ENCODE results near the gene ALPK3.

GRCh38 chr15:84883466-84883865, 66.3 kb downstream of the ALPK3 start:
- TF ChIP-seq DPF2 (IDR thresholded peaks at IDR 0.05) (no peak), NBN (IDR thresholded peaks at IDR 0.05) (no peak), ATF3 (IDR thresholded peaks at IDR 0.05; ENCODE audit: borderline replicate concordance, extremely low read depth, low read depth, low read length) (no peak), CTCF (IDR thresholded peaks at IDR 0.05 in 2 of 3, conservative IDR thresholded peaks at IDR 0.05 in 1 of 3; ENCODE audit: control insufficient read depth in 2 of 3, extremely low read depth in 1 of 3, insufficient read depth in 1 of 3, low read depth in 3 of 3, low read length in 3 of 3) (no peak), TAF1 (IDR thresholded peaks at IDR 0.05; ENCODE audit: borderline replicate concordance, low read depth, low read length) (no peak), SMC3 (IDR thresholded peaks at IDR 0.05; ENCODE audit: borderline replicate concordance, low read length) (no peak), ZBTB33 (IDR thresholded peaks at IDR 0.05) (no peak), FOS (IDR thresholded peaks at IDR 0.05; ENCODE audit: borderline replicate concordance, extremely low read depth, insufficient read length) (no peak), POLR2AphosphoS5 (IDR thresholded peaks at IDR 0.05; ENCODE audit: low read length) (no peak), E2F4 (IDR thresholded peaks at IDR 0.05; ENCODE audit: low read depth, low read length) (no peak)

Data from GM12878 (cell line).